H1 (cell line): Measurements from ENCODE around the gene ARID3B.

ENCODE experiments used
- JUND ChIP-seq: IDR thresholded peaks from 2 replicates; pipeline ENCODE4 v1.6.1; 2011; ENCODE audit warnings: mild to moderate bottlenecking, improper control_type of control experiment, low read length
- PHF8 ChIP-seq: fragments of 200-600 bp; sonication (generic); conservative IDR thresholded peaks from 2 replicates; pipeline ENCODE4 v1.7.1; 2012; ENCODE audit warnings: low read depth, mild to moderate bottlenecking, inconsistent platforms, low read length, moderate library complexity
- POLR2AphosphoS5 ChIP-seq: IDR thresholded peaks from 2 replicates; pipeline ENCODE4 v1.6.1; 2011; ENCODE audit warnings: low read depth, low read length
- RAD21 ChIP-seq, 2 experiments: IDR thresholded peaks in 1 of 2; conservative IDR thresholded peaks in 1 of 2; 2 replicates each; pipeline ENCODE4 v1.6.1; 2011; ENCODE audit warnings: low read depth in 2 of 2, low read length in 2 of 2, improper control_type of control experiment in 1 of 2, inconsistent platforms in 1 of 2, mild to moderate bottlenecking in 1 of 2, moderate library complexity in 1 of 2
- SIN3A ChIP-seq, 2 experiments: IDR thresholded peaks in 1 of 2; conservative IDR thresholded peaks in 1 of 2; 2 replicates each; pipeline ENCODE4 v1.6.1; 2011 to 2012; ENCODE audit warnings: low read length in 2 of 2, improper control_type of control experiment in 1 of 2, low read depth in 1 of 2, mild to moderate bottlenecking in 1 of 2
- SP2 ChIP-seq: IDR thresholded peaks from 2 replicates; pipeline ENCODE4 v1.6.1; 2012; ENCODE audit warnings: mild to moderate bottlenecking, low read length, inconsistent platforms
- TAF7 ChIP-seq: optimal IDR thresholded peaks from 2 replicates; pipeline ENCODE3; 2011; ENCODE audit warnings: low read depth, mild to moderate bottlenecking, inconsistent platforms, low read length, moderate library complexity, borderline replicate concordance
- TEAD4 ChIP-seq: IDR thresholded peaks from 2 replicates; pipeline ENCODE4 v1.6.1; 2012; ENCODE audit warnings: low read depth, low read length, inconsistent platforms, mixed read lengths
- TF ChIP-seq, protein P1 (sequence below), 3 experiments: IDR thresholded peaks; 1 replicate in 2 of 3; 2 replicates in 1 of 3; pipeline versions ENCODE4 v1.5.1 to v1.6.1; 2011; ENCODE audit warnings: low read length in 3 of 3, mild to moderate bottlenecking in 3 of 3, inconsistent platforms in 2 of 3, low read depth in 1 of 3, moderate library complexity in 1 of 3; ENCODE audit not compliant: insufficient read depth in 1 of 3; ENCODE audit errors: control extremely low read depth in 1 of 3
- TF ChIP-seq, protein P2 (sequence below): IDR thresholded peaks from 2 replicates; pipeline ENCODE4 v1.6.1; 2012; ENCODE audit warnings: inconsistent platforms

- TF ChIP-seq, protein P1, sequence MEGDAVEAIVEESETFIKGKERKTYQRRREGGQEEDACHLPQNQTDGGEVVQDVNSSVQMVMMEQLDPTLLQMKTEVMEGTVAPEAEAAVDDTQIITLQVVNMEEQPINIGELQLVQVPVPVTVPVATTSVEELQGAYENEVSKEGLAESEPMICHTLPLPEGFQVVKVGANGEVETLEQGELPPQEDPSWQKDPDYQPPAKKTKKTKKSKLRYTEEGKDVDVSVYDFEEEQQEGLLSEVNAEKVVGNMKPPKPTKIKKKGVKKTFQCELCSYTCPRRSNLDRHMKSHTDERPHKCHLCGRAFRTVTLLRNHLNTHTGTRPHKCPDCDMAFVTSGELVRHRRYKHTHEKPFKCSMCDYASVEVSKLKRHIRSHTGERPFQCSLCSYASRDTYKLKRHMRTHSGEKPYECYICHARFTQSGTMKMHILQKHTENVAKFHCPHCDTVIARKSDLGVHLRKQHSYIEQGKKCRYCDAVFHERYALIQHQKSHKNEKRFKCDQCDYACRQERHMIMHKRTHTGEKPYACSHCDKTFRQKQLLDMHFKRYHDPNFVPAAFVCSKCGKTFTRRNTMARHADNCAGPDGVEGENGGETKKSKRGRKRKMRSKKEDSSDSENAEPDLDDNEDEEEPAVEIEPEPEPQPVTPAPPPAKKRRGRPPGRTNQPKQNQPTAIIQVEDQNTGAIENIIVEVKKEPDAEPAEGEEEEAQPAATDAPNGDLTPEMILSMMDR (IDR thresholded peaks at IDR 0.05; ENCODE audit: control extremely low read depth in 1 of 3, insufficient read depth in 1 of 3, low read depth in 1 of 3, low read length in 3 of 3) = no peak
- no peak for TF ChIP-seq RAD21 (IDR thresholded peaks at IDR 0.05 in 1 of 2, conservative IDR thresholded peaks at IDR 0.05 in 1 of 2; ENCODE audit: low read depth in 2 of 2, low read length in 2 of 2)
- TF ChIP-seq, protein P2, sequence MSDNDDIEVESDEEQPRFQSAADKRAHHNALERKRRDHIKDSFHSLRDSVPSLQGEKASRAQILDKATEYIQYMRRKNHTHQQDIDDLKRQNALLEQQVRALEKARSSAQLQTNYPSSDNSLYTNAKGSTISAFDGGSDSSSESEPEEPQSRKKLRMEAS = no peak
- TF ChIP-seq TEAD4 = no peak
- no peak for TF ChIP-seq SIN3A (conservative IDR thresholded peaks at IDR 0.05 in 1 of 2, IDR thresholded peaks at IDR 0.05 in 1 of 2; ENCODE audit: low read depth in 1 of 2, low read length in 2 of 2)
- TF ChIP-seq POLR2AphosphoS5 = no peak
- TF ChIP-seq TAF7 = no peak
- TF ChIP-seq JUND = no peak
- TF ChIP-seq PHF8 = no peak
- no peak for TF ChIP-seq SP2
Measured at GRCh38 chr15:74555192-74555591, 14.2 kb downstream of the ARID3B start.
